AG09319 (cell line): ENCODE measurements around the gene GIMAP6.
"Not testable (repeated sequence)": the region's sequence is repeated elsewhere in the genome, so short reads cannot be mapped to it uniquely, and the experiment has no call there.

Experiments used
- DNase-seq: peaks from one replicate; pipeline ENCODE4 v3.0.0-alpha.2; 2010; ENCODE audit warnings: low read depth; ENCODE audit errors: extremely low read depth
- TF ChIP-seq, protein P1 (sequence below): IDR thresholded peaks from 2 replicates; pipeline ENCODE4 v1.5.1; 2011; ENCODE audit warnings: low read depth, mild to moderate bottlenecking, inconsistent platforms, low read length, moderate library complexity

GIMAP6 gene

DNA sequence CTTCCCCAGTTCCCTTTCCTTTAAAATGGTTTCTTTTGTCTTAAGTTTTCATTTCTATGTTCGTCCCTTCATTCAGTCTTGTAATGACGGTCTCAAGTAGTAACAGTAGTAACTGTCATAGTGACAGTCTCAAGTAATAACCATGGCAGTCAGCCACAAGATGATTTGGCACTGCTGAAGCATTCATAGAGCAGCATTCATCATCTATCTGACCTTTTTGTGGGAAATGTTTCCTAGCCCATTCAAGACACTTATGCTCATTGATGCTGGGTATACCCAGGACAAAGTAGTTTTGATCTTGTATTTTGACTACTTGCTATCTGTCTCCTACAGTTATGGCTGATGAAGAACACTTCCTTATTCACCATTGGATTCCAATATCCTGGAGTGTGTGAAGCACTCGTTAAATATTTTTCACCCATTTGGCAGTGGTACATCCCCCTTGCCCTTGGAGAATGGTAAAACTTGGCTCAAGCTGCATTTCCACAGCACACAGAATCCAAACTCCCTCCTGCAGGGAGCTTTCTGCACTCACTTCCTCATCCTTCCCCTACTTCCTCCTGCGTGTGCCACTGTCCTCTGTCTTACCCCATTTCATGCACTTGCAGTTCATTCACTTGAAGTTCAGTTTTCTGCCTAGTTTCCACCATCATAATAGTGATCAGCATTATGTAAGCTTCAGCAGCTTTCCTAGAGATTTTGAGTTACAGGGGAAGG is 46.0 kb downstream of the GIMAP6 start:
- TF ChIP-seq, protein P1, sequence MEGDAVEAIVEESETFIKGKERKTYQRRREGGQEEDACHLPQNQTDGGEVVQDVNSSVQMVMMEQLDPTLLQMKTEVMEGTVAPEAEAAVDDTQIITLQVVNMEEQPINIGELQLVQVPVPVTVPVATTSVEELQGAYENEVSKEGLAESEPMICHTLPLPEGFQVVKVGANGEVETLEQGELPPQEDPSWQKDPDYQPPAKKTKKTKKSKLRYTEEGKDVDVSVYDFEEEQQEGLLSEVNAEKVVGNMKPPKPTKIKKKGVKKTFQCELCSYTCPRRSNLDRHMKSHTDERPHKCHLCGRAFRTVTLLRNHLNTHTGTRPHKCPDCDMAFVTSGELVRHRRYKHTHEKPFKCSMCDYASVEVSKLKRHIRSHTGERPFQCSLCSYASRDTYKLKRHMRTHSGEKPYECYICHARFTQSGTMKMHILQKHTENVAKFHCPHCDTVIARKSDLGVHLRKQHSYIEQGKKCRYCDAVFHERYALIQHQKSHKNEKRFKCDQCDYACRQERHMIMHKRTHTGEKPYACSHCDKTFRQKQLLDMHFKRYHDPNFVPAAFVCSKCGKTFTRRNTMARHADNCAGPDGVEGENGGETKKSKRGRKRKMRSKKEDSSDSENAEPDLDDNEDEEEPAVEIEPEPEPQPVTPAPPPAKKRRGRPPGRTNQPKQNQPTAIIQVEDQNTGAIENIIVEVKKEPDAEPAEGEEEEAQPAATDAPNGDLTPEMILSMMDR: no peak
- no peak for DNase-seq

DNA sequence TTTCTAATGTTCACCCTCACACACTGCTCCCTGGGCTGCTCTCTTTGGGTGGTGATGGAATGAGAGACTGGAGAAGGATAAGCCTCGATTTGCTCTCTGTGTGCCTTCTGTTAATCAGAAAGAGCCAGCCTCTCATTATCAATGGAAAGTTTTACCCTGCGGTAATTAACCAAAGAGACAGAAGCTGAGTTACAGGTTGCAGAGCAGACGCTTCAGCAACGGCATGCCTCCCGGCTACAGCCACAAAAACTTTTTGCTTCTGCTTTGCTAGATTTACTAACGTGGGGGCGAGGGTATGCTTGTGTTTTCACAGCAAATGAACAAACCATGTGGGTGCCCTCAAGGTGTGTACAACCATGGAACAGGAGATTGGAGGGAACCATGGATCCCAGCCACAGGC is 47.0 kb downstream of the GIMAP6 start:
- TF ChIP-seq, protein P1: no peak
- DNase-seq: no peak

DNA sequence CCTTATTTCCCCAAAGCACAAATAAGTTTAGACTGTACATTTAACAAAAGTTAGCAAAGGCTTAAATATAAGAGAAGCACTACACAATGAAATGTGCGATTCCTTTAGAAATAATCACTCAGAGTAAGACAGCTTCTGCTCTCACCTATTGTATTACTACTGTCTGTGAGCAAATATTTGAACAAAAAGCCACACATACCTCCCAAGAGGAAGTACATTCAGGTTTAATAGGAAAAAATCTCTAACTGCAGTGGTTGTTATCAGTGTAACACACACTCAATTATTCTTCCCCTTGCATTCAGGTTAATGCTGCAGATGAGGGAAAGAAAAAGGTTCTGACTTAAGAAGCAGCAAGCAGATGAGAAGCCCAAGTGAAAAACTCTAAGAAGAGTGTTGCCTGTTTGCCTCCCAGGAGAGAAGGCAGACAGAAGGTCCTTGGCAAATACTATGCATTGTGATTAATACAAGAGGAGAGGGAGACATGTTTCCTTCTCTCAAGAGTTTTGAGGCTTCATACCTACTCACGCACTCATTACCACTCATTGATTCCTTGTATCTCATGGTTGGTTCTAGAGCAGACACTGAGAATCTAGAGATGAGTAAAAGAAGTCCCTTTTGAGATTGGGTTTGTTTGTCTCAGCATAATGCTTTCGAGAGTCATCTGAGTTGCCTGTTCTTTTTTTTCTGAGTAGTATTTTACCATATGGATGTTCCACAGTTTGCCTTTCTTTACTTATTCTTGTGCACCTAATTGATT is 51.4 kb downstream of the GIMAP6 start:
- no peak for DNase-seq
- TF ChIP-seq, protein P1: no peak

DNA sequence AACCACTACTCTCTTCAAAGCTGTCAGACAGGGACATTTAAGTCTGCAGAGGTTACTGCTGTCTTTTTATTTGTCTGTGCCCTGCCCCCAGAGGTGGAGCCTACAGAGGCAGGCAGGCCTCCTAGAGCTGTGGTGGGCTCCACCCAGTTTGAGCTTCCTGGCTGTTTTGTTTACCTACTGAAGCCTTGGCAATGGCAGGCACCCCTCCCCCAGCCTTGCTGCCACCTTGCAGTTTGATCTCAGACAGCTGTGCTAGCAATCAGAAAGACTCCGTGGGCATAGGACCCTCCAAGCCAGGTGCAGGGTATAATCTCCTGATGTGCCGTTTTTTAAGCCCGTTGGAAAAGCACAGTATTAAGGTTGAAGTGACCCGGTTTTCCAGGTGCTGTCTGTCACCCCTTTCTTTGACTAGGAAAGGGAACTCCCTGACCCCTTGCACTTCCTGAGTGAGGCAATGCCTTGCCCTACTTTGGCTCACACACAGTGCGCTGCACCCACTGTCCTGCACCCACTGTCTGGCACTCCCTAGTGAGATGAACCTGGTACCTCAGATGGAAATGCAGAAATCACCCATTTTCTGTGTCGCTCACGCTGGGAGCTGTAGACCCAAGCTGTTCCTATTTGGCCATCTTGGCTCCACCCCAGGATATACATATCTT is 52.1 kb downstream of the GIMAP6 start:
- not testable (repeated sequence) for DNase-seq
